Measurements from ENCODE around the gene FRAS1.
A peak's percentile ranks its signal among the peaks of the same experiment; 100 is the strongest.
"Not testable (repeated sequence)": the region's sequence is repeated elsewhere in the genome, so short reads cannot be mapped to it uniquely, and the experiment has no call there.

Gene FRAS1

GRCh38 chr4:78292856-78293255 lies 235.7 kb downstream of the FRAS1 start:
- Histone ChIP-seq H3K9ac (ENCODE audit: insufficient read length) (no peak overlapping the region), H3K27ac (no peak overlapping the region), H3K4me3 (no peak overlapping the region), H3K9me3 (ENCODE audit: low read depth, low read length) (no peaks in the 10 kb centered on the region), H3K36me3 (ENCODE audit: insufficient read depth, low read length) (no peaks in the 10 kb centered on the region)
- TF ChIP-seq FOXP2 (optimal IDR thresholded peaks at IDR 0.05; ENCODE audit: control extremely low read depth, extremely low read length, insufficient read depth), result no peak
- no peak for TF ChIP-seq POLR2AphosphoS5 (IDR thresholded peaks at IDR 0.05; ENCODE audit: borderline replicate concordance, low read depth, low read length)
- TF ChIP-seq EZH2 (IDR thresholded peaks at IDR 0.05), result no peak
- no peak for DNase-seq (ENCODE audit: low read depth, low spot score)

- Histone ChIP-seq H3K36me3 (ENCODE audit: insufficient read depth, low read length) (no peaks in the 10 kb centered on the region), H3K4me3 (no peak overlapping the region), H3K9me3 (ENCODE audit: low read depth, low read length) (no peaks in the 10 kb centered on the region), H3K9ac (ENCODE audit: insufficient read length) (no peak overlapping the region), H3K27ac (no peak overlapping the region)
- no peak for DNase-seq (ENCODE audit: low read depth, low spot score)
- TF ChIP-seq EZH2 (IDR thresholded peaks at IDR 0.05) (no peak), POLR2AphosphoS5 (IDR thresholded peaks at IDR 0.05; ENCODE audit: borderline replicate concordance, low read depth, low read length) (no peak), FOXP2 (optimal IDR thresholded peaks at IDR 0.05; ENCODE audit: control extremely low read depth, extremely low read length, insufficient read depth) (no peak)
Measured at GRCh38 chr4:78293348-78293747, 236.2 kb downstream of the FRAS1 start.

GRCh38 chr4:78293821-78294301 lies 236.7 kb downstream of the FRAS1 start:
- no peak for DNase-seq (ENCODE audit: low read depth, low spot score)
- Histone ChIP-seq H3K27ac (no peak overlapping the region), H3K36me3 (ENCODE audit: insufficient read depth, low read length) (no peaks in the 10 kb centered on the region), H3K9me3 (ENCODE audit: low read depth, low read length) (no peaks in the 10 kb centered on the region), H3K9ac (ENCODE audit: insufficient read length) (no peak overlapping the region), H3K4me3 (no peak overlapping the region)
- TF ChIP-seq EZH2 (IDR thresholded peaks at IDR 0.05), result no peak

- Histone ChIP-seq H3K36me3 (ENCODE audit: insufficient read depth, low read length) (no peaks in the 10 kb centered on the region), H3K4me3 (no peak overlapping the region), H3K27ac (no peak overlapping the region), H3K9me3 (ENCODE audit: low read depth, low read length) (no peaks in the 10 kb centered on the region), H3K9ac (ENCODE audit: insufficient read length) (no peak overlapping the region)
- DNase-seq (ENCODE audit: low read depth, low spot score), result no peak
- TF ChIP-seq POLR2AphosphoS5 (IDR thresholded peaks at IDR 0.05; ENCODE audit: borderline replicate concordance, low read depth, low read length) (no peak), FOXP2 (optimal IDR thresholded peaks at IDR 0.05; ENCODE audit: control extremely low read depth, extremely low read length, insufficient read depth) (no peak), EZH2 (IDR thresholded peaks at IDR 0.05) (no peak)
Measured at GRCh38 chr4:78296261-78296660, 239.1 kb downstream of the FRAS1 start.

GRCh38 chr4:78297116-78297800 lies 240.1 kb downstream of the FRAS1 start:
- Histone ChIP-seq H3K9ac (ENCODE audit: insufficient read length) (peak overlapping the region; percentile 41), H3K9me3 (ENCODE audit: low read depth, low read length) (no peaks in the 10 kb centered on the region)
- DNase-seq (ENCODE audit: low read depth, low spot score), result no peak

GRCh38 chr4:78298618-78299017 lies 241.5 kb downstream of the FRAS1 start:
- Histone ChIP-seq H3K27ac (no peak overlapping the region), H3K9ac (ENCODE audit: insufficient read length) (no peak overlapping the region), H3K9me3 (ENCODE audit: low read depth, low read length) (no peaks in the 10 kb centered on the region), H3K36me3 (ENCODE audit: insufficient read depth, low read length) (no peaks in the 10 kb centered on the region), H3K4me3 (no peak overlapping the region)
- DNase-seq (ENCODE audit: low read depth, low spot score), result no peak
- TF ChIP-seq POLR2AphosphoS5 (IDR thresholded peaks at IDR 0.05; ENCODE audit: borderline replicate concordance, low read depth, low read length) (no peak), FOXP2 (optimal IDR thresholded peaks at IDR 0.05; ENCODE audit: control extremely low read depth, extremely low read length, insufficient read depth) (no peak), EZH2 (IDR thresholded peaks at IDR 0.05) (no peak)

More at GRCh38 chr4:78297116-78297800, 240.1 kb downstream of the FRAS1 start:
- TF ChIP-seq FOXP2 (optimal IDR thresholded peaks at IDR 0.05; ENCODE audit: control extremely low read depth, extremely low read length, insufficient read depth) (no peak), POLR2AphosphoS5 (IDR thresholded peaks at IDR 0.05; ENCODE audit: borderline replicate concordance, low read depth, low read length) (no peak), EZH2 (IDR thresholded peaks at IDR 0.05) (no peak)
- Histone ChIP-seq H3K36me3 (ENCODE audit: insufficient read depth, low read length) (no peaks in the 10 kb centered on the region), H3K27ac (peak overlapping the region; percentile 31; the same call in 1 of the 2 replicates), H3K4me3 (peak overlapping the region; percentile 36; the same call in 1 of the 2 replicates)

- Histone ChIP-seq H3K27ac (no peak overlapping the region), H3K4me3 (no peak overlapping the region), H3K9ac (ENCODE audit: insufficient read length) (no peak overlapping the region), H3K36me3 (ENCODE audit: insufficient read depth, low read length) (no peaks in the 10 kb centered on the region), H3K9me3 (ENCODE audit: low read depth, low read length) (no peaks in the 10 kb centered on the region)
- no peak for DNase-seq (ENCODE audit: low read depth, low spot score)
- no peak for TF ChIP-seq EZH2 (IDR thresholded peaks at IDR 0.05)
- no peak for TF ChIP-seq FOXP2 (optimal IDR thresholded peaks at IDR 0.05; ENCODE audit: control extremely low read depth, extremely low read length, insufficient read depth)
- no peak for TF ChIP-seq POLR2AphosphoS5 (IDR thresholded peaks at IDR 0.05; ENCODE audit: borderline replicate concordance, low read depth, low read length)
Measured at GRCh38 chr4:78299565-78299972, 242.4 kb downstream of the FRAS1 start.

GRCh38 chr4:78307263-78307662 lies 250.1 kb downstream of the FRAS1 start:
- H3K36me3 ChIP-seq (ENCODE audit: insufficient read depth, low read length); DNase-seq (ENCODE audit: low read depth, low spot score); H3K4me3 ChIP-seq; H3K9ac ChIP-seq (ENCODE audit: insufficient read length); H3K27ac ChIP-seq; H3K9me3 ChIP-seq (ENCODE audit: low read depth, low read length): not testable (repeated sequence)

- Histone ChIP-seq H3K9ac (ENCODE audit: insufficient read length) (no peak overlapping the region), H3K36me3 (ENCODE audit: insufficient read depth, low read length) (no peaks in the 10 kb centered on the region), H3K4me3 (no peak overlapping the region), H3K27ac (no peak overlapping the region), H3K9me3 (ENCODE audit: low read depth, low read length) (no peaks in the 10 kb centered on the region)
- no peak for DNase-seq (ENCODE audit: low read depth, low spot score)
- TF ChIP-seq POLR2AphosphoS5 (IDR thresholded peaks at IDR 0.05; ENCODE audit: borderline replicate concordance, low read depth, low read length) (no peak), EZH2 (IDR thresholded peaks at IDR 0.05) (no peak), FOXP2 (optimal IDR thresholded peaks at IDR 0.05; ENCODE audit: control extremely low read depth, extremely low read length, insufficient read depth) (no peak)
Measured at GRCh38 chr4:78308517-78308916, 251.4 kb downstream of the FRAS1 start.
